22Rv1 (cell line): Measurements from ENCODE around the gene CDH6.

Experiments used
- ZFX ChIP-seq: fragments of 450-650 bp; IDR thresholded peaks from 2 replicates; pipeline ENCODE4 v1.6.1; 2017; ENCODE audit warnings: antibody characterized with exemption, borderline replicate concordance
- TF ChIP-seq, protein P1 (sequence below): fragments of 450-650 bp; IDR thresholded peaks from 2 replicates; pipeline ENCODE4 v1.5.1; 2017; ENCODE audit warnings: mild to moderate bottlenecking

DNA sequence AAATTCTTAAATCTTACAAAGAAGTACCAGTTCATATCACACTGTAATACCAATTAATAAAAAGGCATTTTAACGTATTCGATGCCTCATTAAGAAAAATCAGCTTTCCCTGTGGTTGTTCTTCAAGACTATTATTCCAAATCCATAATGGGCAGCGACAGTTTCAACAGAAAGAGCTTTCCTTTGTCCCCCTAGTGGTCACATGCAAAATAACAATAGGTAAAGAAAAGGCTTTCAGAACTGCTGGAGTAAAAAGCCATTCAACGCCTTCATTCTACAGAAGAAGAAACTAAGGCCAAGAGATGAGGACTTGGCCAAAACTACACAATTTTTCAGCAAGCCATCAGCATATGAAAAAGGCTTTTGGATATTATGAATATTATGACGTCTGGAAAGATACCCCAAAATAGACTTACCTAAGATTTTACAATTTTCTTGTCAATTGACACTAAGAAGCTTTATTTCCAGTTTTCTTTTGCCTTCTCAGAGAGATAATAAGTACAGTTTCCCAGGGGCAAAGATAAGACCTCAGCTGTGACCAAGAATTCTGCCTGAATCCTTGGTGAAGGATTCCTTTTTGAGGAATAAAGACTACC lies 6.7 kb upstream of the CDH6 start:
- TF ChIP-seq, protein P1, sequence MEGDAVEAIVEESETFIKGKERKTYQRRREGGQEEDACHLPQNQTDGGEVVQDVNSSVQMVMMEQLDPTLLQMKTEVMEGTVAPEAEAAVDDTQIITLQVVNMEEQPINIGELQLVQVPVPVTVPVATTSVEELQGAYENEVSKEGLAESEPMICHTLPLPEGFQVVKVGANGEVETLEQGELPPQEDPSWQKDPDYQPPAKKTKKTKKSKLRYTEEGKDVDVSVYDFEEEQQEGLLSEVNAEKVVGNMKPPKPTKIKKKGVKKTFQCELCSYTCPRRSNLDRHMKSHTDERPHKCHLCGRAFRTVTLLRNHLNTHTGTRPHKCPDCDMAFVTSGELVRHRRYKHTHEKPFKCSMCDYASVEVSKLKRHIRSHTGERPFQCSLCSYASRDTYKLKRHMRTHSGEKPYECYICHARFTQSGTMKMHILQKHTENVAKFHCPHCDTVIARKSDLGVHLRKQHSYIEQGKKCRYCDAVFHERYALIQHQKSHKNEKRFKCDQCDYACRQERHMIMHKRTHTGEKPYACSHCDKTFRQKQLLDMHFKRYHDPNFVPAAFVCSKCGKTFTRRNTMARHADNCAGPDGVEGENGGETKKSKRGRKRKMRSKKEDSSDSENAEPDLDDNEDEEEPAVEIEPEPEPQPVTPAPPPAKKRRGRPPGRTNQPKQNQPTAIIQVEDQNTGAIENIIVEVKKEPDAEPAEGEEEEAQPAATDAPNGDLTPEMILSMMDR = peak; percentile 86
- no peak for TF ChIP-seq ZFX
